ENCODE results near the gene BCL2L12. TPM values are rescaled to one million over a fixed set of nuclear protein-coding genes. Genes with fewer than 3 reads are reported as not detected.

The BCL2L12 gene
- total RNA-seq, 2 experiments from 2014 or later = 63.4 to 64.6 TPM

GRCh38 chr19:49683814-49684250, 18.1 kb downstream of the BCL2L12 start:
- intact Hi-C loops (cut with micrococcal nuclease) = no loop called here

DNA sequence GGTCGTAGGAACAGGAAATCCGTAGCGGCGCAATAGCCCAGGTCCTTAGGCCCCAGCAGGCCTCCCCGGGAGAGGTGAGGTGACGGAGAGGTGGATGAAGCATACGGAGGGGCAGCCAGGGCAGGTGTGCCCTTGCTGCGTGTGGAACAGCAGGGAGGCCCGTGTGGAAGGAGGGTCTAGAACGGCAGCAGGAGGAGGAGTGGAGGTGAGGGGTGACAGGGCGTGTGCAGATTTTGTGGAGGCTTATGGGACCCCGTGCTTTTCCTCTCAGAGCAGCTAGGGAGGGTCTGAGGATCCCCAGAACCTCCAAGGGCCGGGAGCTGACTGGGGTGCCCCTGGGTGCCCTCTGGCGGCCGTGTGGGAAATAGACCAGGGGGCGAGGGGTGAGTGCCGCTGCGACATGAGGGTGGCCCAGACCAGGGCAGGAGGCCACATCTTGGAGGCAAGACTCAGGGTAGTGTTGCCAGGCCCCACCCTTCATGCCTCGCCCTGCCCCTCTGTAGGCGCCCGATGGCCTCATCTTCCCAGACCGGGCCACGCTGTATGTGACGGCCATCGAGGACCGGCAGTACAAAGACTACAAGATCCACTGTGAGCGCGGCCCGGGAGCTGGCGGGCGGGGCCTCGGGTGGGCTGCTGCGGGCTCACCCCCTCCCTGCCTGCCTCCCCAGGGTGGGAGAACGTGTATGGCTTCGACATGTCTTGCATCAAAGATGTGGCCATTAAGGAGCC, 18.7 kb downstream of the BCL2L12 start:
- ChIA-PET POLR2A (interaction anchor here (0.5 to 1.4 kb wide), 5 partner anchors 9 to 117 kb away, joined by 3 to 6 read pairs (median 3); no protein-coding TSS in a partner anchor), CTCF (interaction anchor here (1.0 to 1.7 kb wide), 4 partner anchors 10 to 150 kb away, joined by 3 to 4 read pairs (median 3); no protein-coding TSS in a partner anchor)
- H3K27me3 Mint-ChIP-seq = no peaks in the 10 kb centered on the region
- intact Hi-C loops (cut with micrococcal nuclease) = no loop called here
- H3K4me1 Mint-ChIP-seq (ENCODE audit: low read depth) = peaks cover 26% of the 10 kb centered on the region
- TF ChIP-seq CTCF (IDR thresholded peaks at IDR 0.05) = peak; percentile 30
- H3K36me3 Mint-ChIP-seq (ENCODE audit: low read depth) = peaks cover 63% of the 10 kb centered on the region
- DNase-seq = peak; percentile 15
- no peaks in the 10 kb centered on the region for H3K9me3 Mint-ChIP-seq
- H3K27ac Mint-ChIP-seq = no peak overlapping the region
- ATAC-seq = no peak
- no peak overlapping the region for H3K4me3 Mint-ChIP-seq

More at GRCh38 chr19:49683814-49684250, 18.1 kb downstream of the BCL2L12 start:
- no peak for TF ChIP-seq CTCF (IDR thresholded peaks at IDR 0.05)
- no peaks in the 10 kb centered on the region for H3K27me3 Mint-ChIP-seq
- no peak overlapping the region for H3K27ac Mint-ChIP-seq
- no peak for DNase-seq
- ChIA-PET CTCF (interaction anchor here (1.0 to 1.7 kb wide), 3 partner anchors 9 to 149 kb away, joined by 3 to 4 read pairs (median 3); no protein-coding TSS in a partner anchor), POLR2A (interaction anchor here (0.8 to 1.4 kb wide), 3 partner anchors 9 to 34 kb away, joined by 3 to 6 read pairs (median 4); no protein-coding TSS in a partner anchor)
- no peak overlapping the region for H3K4me3 Mint-ChIP-seq
- no peaks in the 10 kb centered on the region for H3K9me3 Mint-ChIP-seq
- peaks cover 25% of the 10 kb centered on the region for H3K4me1 Mint-ChIP-seq (ENCODE audit: low read depth)
- no peak for ATAC-seq
- peaks cover 58% of the 10 kb centered on the region for H3K36me3 Mint-ChIP-seq (ENCODE audit: low read depth)

- ATAC-seq = no peak
- H3K27ac Mint-ChIP-seq = no peak overlapping the region
- no peak overlapping the region for H3K4me3 Mint-ChIP-seq
- CTCF ChIA-PET = interaction anchor here (1.0 to 1.7 kb wide), 3 partner anchors 12 to 151 kb away, joined by 3 to 4 read pairs (median 3); no protein-coding TSS in a partner anchor
- POLR2A ChIA-PET = interaction anchor here (0.5 to 1.4 kb wide), 4 partner anchors 8 to 173 kb away, joined by 3 to 6 read pairs (median 3); no protein-coding TSS in a partner anchor
- no peaks in the 10 kb centered on the region for H3K9me3 Mint-ChIP-seq
- DNase-seq = no peak
- no peak for TF ChIP-seq CTCF (IDR thresholded peaks at IDR 0.05)
- intact Hi-C loops (cut with micrococcal nuclease) = no loop called here
- H3K36me3 Mint-ChIP-seq (ENCODE audit: low read depth) = peaks cover 60% of the 10 kb centered on the region
- H3K27me3 Mint-ChIP-seq = no peaks in the 10 kb centered on the region
- H3K4me1 Mint-ChIP-seq (ENCODE audit: low read depth) = peaks cover 23% of the 10 kb centered on the region
These were observed 19.3 kb downstream of the BCL2L12 start for GRCh38 chr19:49684983-49685553.

GRCh38 chr19:49685845-49686332, 20.2 kb downstream of the BCL2L12 start:
- Mint-ChIP-seq H3K4me3 (no peak overlapping the region), H3K27ac (no peak overlapping the region), H3K4me1 (ENCODE audit: low read depth) (peaks cover 25% of the 10 kb centered on the region), H3K36me3 (ENCODE audit: low read depth) (peaks cover 61% of the 10 kb centered on the region), H3K9me3 (no peaks in the 10 kb centered on the region), H3K27me3 (peaks cover 6% of the 10 kb centered on the region)
- ChIA-PET CTCF (no interaction called here), POLR2A (interaction anchor here (0.8 to 1.2 kb wide), 2 partner anchors 7 to 172 kb away, joined by 3 read pairs; no protein-coding TSS in a partner anchor)
- DNase-seq = no peak
- no peak for ATAC-seq
- TF ChIP-seq CTCF (IDR thresholded peaks at IDR 0.05) = no peak
- intact Hi-C loops (cut with micrococcal nuclease) = no loop called here
